Trophoblast cell (in vitro differentiated cells and primary cell): ENCODE measurements around the gene CCDC87.

Source experiments
- DNase-seq, 2 donors: peaks; one replicate each; pipeline ENCODE4 v3.0.0-alpha.2; 2016
- H2AFZ ChIP-seq: 2 replicates; pipeline ENCODE4 v1.6.1; 2013; ENCODE audit warnings: low read length, moderate library complexity, mild to moderate bottlenecking; ENCODE audit not compliant: insufficient read depth, poor library complexity
- H2AK5ac ChIP-seq: 2 replicates; pipeline ENCODE4 v1.6.1; 2013; ENCODE audit warnings: mild to moderate bottlenecking, low read length
- H2BK120ac ChIP-seq: 2 replicates; pipeline ENCODE4 v1.6.1; 2013; ENCODE audit warnings: low read length, mild to moderate bottlenecking, moderate library complexity; ENCODE audit not compliant: insufficient read depth, poor library complexity
- H2BK12ac ChIP-seq: 2 replicates; pipeline ENCODE4 v1.6.1; 2013; ENCODE audit warnings: mild to moderate bottlenecking, low read length, moderate library complexity
- H2BK5ac ChIP-seq: 2 replicates; pipeline ENCODE4 v1.6.1; 2013; ENCODE audit warnings: low read length, low read depth, moderate library complexity, mild to moderate bottlenecking; ENCODE audit not compliant: poor library complexity
- H3K14ac ChIP-seq: 2 replicates; pipeline ENCODE4 v1.6.1; 2013; ENCODE audit warnings: mild to moderate bottlenecking, low read length
- H3K18ac ChIP-seq: 2 replicates; pipeline ENCODE4 v1.6.1; 2013; ENCODE audit warnings: mild to moderate bottlenecking, low read length
- H3K23ac ChIP-seq: 2 replicates; pipeline ENCODE4 v1.6.1; 2013; ENCODE audit warnings: low read length
- H3K27ac ChIP-seq: 2 replicates; pipeline ENCODE4 v1.5.1; 2013; ENCODE audit warnings: low read depth, mild to moderate bottlenecking, inconsistent platforms, low read length, moderate library complexity
- H3K27me3 ChIP-seq: 2 replicates; pipeline ENCODE4 v1.6.1; 2013; ENCODE audit warnings: inconsistent platforms, mild to moderate bottlenecking, low read length, moderate library complexity; ENCODE audit not compliant: insufficient read depth
- H3K36me3 ChIP-seq, 2 experiments: 1 replicate in 1 of 2; 2 replicates in 1 of 2; pipeline ENCODE4 v1.6.1; 2013; ENCODE audit warnings: low read length in 2 of 2, mild to moderate bottlenecking in 2 of 2, moderate library complexity in 1 of 2; ENCODE audit not compliant: insufficient read depth in 2 of 2, control insufficient read depth in 1 of 2
- H3K4ac ChIP-seq: 2 replicates; pipeline ENCODE4 v1.6.1; 2013; ENCODE audit warnings: low read depth, mild to moderate bottlenecking, low read length, moderate library complexity
- H3K4me1 ChIP-seq, 2 experiments: 1 replicate in 1 of 2; 2 replicates in 1 of 2; pipeline ENCODE4 v1.6.1; 2013; ENCODE audit warnings: low read length in 2 of 2, mild to moderate bottlenecking in 2 of 2, moderate library complexity in 1 of 2; ENCODE audit not compliant: insufficient read depth in 2 of 2, control insufficient read depth in 1 of 2
- H3K4me2 ChIP-seq: 2 replicates; pipeline ENCODE4 v1.6.1; 2013; ENCODE audit warnings: inconsistent platforms, mild to moderate bottlenecking, low read length, moderate library complexity
- H3K4me3 ChIP-seq: 2 replicates; pipeline ENCODE4 v1.5.1; 2013; ENCODE audit warnings: mild to moderate bottlenecking, low read depth, low read length, inconsistent platforms
- H3K79me1 ChIP-seq: one replicate; pipeline ENCODE4 v1.6.1; 2013; ENCODE audit warnings: low read length
- H3K79me2 ChIP-seq: 2 replicates; pipeline ENCODE4 v1.6.1; 2013; ENCODE audit warnings: low read length, mild to moderate bottlenecking; ENCODE audit not compliant: control insufficient read depth, insufficient read depth, poor library complexity
- H3K9ac ChIP-seq: 2 replicates; pipeline ENCODE4 v1.6.1; 2013; ENCODE audit warnings: mild to moderate bottlenecking, low read length
- H3K9me3 ChIP-seq: 2 replicates; pipeline ENCODE4 v1.6.1; 2013; ENCODE audit warnings: low read depth, mild to moderate bottlenecking, control low read depth, inconsistent platforms, low read length; ENCODE audit not compliant: insufficient read depth
- H4K12ac ChIP-seq: 2 replicates; pipeline ENCODE4 v1.6.1; 2013; ENCODE audit warnings: low read depth, mild to moderate bottlenecking, low read length, moderate library complexity
- H4K8ac ChIP-seq: 2 replicates; pipeline ENCODE4 v1.6.1; 2013; ENCODE audit warnings: low read depth, mild to moderate bottlenecking, low read length, moderate library complexity
- H4K91ac ChIP-seq: one replicate; pipeline ENCODE4 v1.6.1; 2013; ENCODE audit warnings: low read depth, mild to moderate bottlenecking, low read length, moderate library complexity
- WGBS: extraction: QIAGEN DNeasy Blood & Tissue Kit; methylation state at CpG from one replicate; pipeline ENCODE4 v1.1.7; 2013; ENCODE audit warnings: missing lambda C conversion rate; ENCODE audit not compliant: insufficient read length, insufficient coverage; ENCODE audit errors: extremely low coverage; 5-methylcytosine and 5-hydroxymethylcytosine counted together

CCDC87 gene

GRCh38 chr11:66561975-66562248, 31.0 kb downstream of the CCDC87 start:
- Histone ChIP-seq H2AK5ac (no peak overlapping the region), H3K9ac (no peak overlapping the region), H4K8ac (no peak overlapping the region), H4K12ac (no peak overlapping the region), H3K27ac (no peak overlapping the region), H3K27me3 (no peaks in the 10 kb centered on the region), H2BK5ac (no peak overlapping the region), H3K36me3 (no peaks in the 10 kb centered on the region), H3K14ac (no peak overlapping the region), H3K4me2 (no peak overlapping the region), H2BK12ac (no peak overlapping the region), H3K79me2 (no peaks in the 10 kb centered on the region), H3K18ac (no peak overlapping the region), H3K4ac (no peak overlapping the region), H2AFZ (no peak overlapping the region), H3K9me3 (peaks cover 4% of the 10 kb centered on the region), H3K4me3 (no peak overlapping the region), H4K91ac (no peak overlapping the region), H3K79me1 (no peaks in the 10 kb centered on the region), H2BK120ac (no peak overlapping the region), H3K23ac (no peak overlapping the region), H3K4me1 (no peaks in the 10 kb centered on the region)
- DNase-seq: no peak
- WGBS: no CpG with 5 or more reads among the region's 9 CpGs

GRCh38 chr11:66561178-66561974, 31.5 kb downstream of the CCDC87 start:
- Histone ChIP-seq H2AFZ (no peak overlapping the region), H3K4me2 (no peak overlapping the region), H4K12ac (no peak overlapping the region), H3K79me1 (no peaks in the 10 kb centered on the region), H4K91ac (no peak overlapping the region), H3K27ac (no peak overlapping the region), H2AK5ac (no peak overlapping the region), H2BK12ac (no peak overlapping the region), H4K8ac (no peak overlapping the region), H3K79me2 (no peaks in the 10 kb centered on the region), H3K36me3 (no peaks in the 10 kb centered on the region), H3K4ac (no peak overlapping the region), H3K23ac (no peak overlapping the region), H3K27me3 (no peaks in the 10 kb centered on the region), H2BK120ac (no peak overlapping the region), H3K4me3 (no peak overlapping the region), H2BK5ac (no peak overlapping the region), H3K18ac (no peak overlapping the region), H3K9ac (no peak overlapping the region), H3K9me3 (peaks cover 4% of the 10 kb centered on the region), H3K14ac (no peak overlapping the region), H3K4me1 (no peaks in the 10 kb centered on the region)
- no CpG with 5 or more reads among the region's 14 CpGs for WGBS
- DNase-seq: no peak

DNA sequence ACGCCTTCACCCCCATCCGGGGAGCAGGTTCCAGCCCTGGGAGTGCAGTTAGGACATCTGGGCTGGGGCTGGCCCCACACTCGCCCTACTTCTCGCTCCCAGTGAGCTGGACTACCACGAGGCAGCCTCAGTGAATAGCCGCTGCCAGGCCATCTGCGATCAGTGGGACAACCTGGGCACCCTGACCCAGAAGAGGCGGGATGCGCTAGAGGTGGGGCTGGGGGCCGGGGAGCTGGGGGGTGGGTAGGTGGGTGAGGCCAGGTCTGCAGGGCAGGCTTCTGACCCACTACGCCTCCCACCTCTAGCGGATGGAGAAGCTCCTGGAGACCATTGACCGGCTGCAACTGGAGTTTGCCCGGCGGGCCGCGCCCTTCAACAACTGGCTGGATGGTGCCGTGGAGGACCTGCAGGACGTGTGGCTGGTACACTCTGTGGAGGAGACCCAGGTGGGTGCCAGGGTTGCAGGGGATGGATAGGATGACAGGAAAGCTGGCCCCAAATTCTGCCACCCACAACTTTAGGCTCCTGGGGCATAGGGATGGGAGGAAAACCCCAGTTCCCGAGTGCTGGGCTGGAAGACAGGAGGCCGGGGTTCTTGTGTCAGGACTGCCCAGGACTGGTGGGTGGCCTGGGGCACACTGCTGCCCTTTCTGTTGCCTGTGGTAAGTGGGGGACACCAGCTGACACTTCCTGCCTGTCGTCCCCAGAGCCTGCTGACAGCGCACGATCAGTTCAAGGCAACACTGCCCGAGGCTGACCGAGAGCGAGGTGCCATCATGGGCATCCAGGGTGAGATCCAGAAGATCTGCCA, 32.8 kb downstream of the CCDC87 start:
- Histone ChIP-seq H2AFZ (no peak overlapping the region), H3K79me2 (no peaks in the 10 kb centered on the region), H3K36me3 (no peaks in the 10 kb centered on the region), H2BK5ac (no peak overlapping the region), H3K4me1 (no peaks in the 10 kb centered on the region), H4K12ac (no peak overlapping the region), H4K91ac (no peak overlapping the region), H3K4me2 (no peak overlapping the region), H2BK120ac (no peak overlapping the region), H3K9ac (no peak overlapping the region), H4K8ac (no peak overlapping the region), H3K4ac (no peak overlapping the region), H2AK5ac (no peak overlapping the region), H3K9me3 (peaks cover 4% of the 10 kb centered on the region), H3K27me3 (no peaks in the 10 kb centered on the region), H3K27ac (no peak overlapping the region), H2BK12ac (no peak overlapping the region), H3K4me3 (no peak overlapping the region), H3K18ac (no peak overlapping the region), H3K79me1 (no peaks in the 10 kb centered on the region), H3K14ac (no peak overlapping the region), H3K23ac (no peak overlapping the region)
- no CpG with 5 or more reads among the region's 27 CpGs for WGBS
- DNase-seq: no peak

DNA sequence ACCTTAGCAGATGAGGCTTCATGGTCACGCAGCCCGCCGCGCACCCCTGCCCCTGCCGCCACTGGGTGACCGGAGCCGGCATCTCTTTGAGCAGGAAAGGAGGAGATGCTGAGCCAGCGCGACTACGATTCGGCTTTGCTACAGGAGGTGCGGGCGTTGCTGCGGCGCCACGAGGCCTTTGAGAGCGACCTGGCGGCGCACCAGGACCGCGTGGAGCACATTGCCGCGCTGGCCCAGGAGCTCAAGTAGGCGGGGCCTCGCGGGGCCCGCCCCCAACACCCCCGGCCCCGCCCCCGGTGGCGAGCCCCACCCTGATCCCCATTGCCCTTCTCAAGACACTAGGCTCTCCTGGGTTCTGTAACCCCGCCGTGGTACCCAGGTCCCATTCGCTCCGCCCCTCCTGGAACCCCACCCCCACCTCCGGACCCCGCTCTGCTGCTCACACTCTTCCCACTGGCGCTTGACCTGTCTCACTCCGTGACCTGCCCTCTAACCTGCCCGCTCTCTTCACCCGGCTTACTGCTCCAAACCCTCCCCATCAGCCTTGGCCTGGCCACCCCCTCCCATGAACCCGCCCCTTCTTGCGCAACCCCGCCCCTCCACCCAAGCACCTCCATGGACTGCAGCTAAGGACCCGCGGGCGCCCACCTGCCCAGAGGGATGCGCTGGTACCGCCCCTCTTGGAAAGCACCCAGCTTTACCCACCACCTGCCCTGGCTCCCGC, 33.6 kb downstream of the CCDC87 start:
- no peak overlapping the region for H2BK12ac ChIP-seq
- no peak overlapping the region for H4K8ac ChIP-seq
- H2AK5ac ChIP-seq: no peak overlapping the region
- no peak for DNase-seq
- H3K4me1 ChIP-seq: no peaks in the 10 kb centered on the region
- H3K4me3 ChIP-seq: no peak overlapping the region
- H3K79me1 ChIP-seq: no peaks in the 10 kb centered on the region
- H4K91ac ChIP-seq: no peak overlapping the region
- no peak overlapping the region for H3K14ac ChIP-seq
- H3K4ac ChIP-seq: no peak overlapping the region
- no peak overlapping the region for H3K4me2 ChIP-seq
- H3K36me3 ChIP-seq: no peaks in the 10 kb centered on the region
- no peak overlapping the region for H3K27ac ChIP-seq
- H4K12ac ChIP-seq: no peak overlapping the region
- H3K18ac ChIP-seq: no peak overlapping the region
- WGBS: no CpG with 5 or more reads among the region's 50 CpGs
- no peak overlapping the region for H3K9ac ChIP-seq
- no peak overlapping the region for H3K23ac ChIP-seq
- H2BK120ac ChIP-seq: no peak overlapping the region
- H3K79me2 ChIP-seq: no peaks in the 10 kb centered on the region
- H3K27me3 ChIP-seq: no peaks in the 10 kb centered on the region
- peaks cover 4% of the 10 kb centered on the region for H3K9me3 ChIP-seq
- no peak overlapping the region for H2BK5ac ChIP-seq
- H2AFZ ChIP-seq: no peak overlapping the region
